Measurements from ENCODE around the gene PPY. TPM values are rescaled to one million over a fixed set of nuclear protein-coding genes. Genes with fewer than 3 reads are reported as not detected.
"Not testable (repeated sequence)": the region's sequence is repeated elsewhere in the genome, so short reads cannot be mapped to it uniquely, and the experiment has no call there.

The PPY gene
- total RNA-seq, 1 donor from 2014 or later = not detected

DNA sequence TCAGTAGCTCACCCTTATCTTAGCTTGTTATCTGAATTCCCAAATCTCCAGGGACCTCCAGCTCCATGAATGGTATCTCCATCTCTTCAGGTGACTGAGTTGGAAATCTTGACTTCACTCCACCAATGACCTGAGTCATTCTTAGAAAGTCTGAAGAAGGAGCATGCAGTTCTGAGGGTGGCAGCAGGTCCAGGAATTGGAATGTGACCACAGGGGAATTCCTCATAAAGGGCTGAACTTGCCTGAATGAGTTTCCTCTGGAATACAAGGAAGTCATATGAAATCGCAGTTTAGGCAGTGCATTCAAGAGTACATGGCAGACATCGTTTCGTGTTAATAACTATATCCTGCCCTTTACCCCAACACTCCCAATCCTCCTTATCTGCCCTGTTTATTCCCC, 24.0 kb upstream of the PPY start:
- no peak for DNase-seq (ENCODE audit: low spot score)

GRCh38 chr17:43962479-43962878, 20.2 kb upstream of the PPY start:
- DNase-seq (ENCODE audit: low spot score) = no peak

DNA sequence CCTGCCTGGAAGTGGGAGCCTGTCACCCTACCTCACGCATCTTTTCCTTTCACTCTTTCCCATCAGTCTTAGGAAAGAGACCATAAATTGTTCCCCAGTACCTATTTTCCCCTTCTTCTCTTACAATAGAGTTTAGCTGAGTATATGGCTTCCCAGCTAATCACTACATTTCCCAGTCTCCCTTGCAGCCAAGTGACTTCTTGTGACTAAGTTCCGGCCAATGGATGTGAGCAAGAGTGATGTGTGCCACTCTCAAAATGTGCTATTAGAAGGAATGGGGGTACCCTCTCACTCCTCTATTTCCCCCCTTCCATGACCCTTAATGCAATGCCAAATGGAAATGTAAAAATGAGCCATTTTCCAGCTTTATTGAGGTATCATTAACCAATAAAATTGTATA, 19.7 kb upstream of the PPY start:
- DNase-seq (ENCODE audit: low spot score) = no peak

GRCh38 chr17:43961292-43961691, 19.0 kb upstream of the PPY start:
- not testable (repeated sequence) for DNase-seq (ENCODE audit: low spot score)

DNA sequence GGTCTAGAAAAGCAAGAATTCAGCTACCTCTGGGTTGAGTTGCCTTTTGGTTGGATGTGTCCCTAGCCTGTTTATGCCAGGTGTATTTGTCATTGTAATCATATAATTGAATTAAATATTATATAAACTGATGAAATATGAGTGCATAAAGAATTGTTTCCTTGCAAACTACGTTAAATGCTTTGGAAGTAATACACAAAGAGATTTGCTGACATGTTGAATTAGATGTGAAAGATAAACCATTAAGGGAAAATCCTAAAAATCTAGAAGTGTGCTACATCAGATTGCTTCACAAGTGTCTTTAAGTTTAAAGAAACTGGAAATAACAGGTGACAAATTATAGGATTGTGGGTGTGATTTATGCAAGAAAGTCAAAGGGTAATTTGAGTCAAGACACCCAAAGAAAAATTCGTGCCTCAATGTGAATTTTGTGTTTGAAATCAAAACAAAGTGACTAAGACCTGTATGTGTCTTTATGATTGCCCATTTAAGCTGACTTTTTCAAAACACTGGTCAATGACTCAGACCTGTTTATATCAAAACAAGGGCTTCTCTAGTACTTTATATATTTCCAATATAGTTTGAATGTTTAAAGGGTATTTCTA, 16.6 kb upstream of the PPY start:
- no peak for DNase-seq (ENCODE audit: low spot score)

DNA sequence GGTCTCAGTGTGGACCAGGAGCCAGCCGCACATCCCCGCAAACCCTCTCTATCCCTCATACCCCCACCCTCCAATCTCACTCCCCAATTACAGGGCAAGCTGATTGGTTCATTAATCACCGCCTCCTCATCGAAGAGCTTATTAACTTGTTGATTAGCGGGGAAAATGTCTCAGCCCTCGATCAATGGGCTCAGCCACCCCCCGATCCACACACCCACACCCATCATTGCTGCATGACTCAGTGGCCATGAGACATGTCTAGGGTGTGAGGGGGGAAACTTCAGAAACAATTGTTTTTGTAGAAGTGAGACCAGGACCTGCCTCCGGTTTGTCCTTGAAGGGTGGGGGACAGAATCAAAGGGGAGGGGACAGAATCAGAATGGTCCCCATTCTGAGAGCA, 13.9 kb upstream of the PPY start:
- DNase-seq (ENCODE audit: low spot score) = no peak

- DNase-seq (ENCODE audit: low spot score) = no peak
These were observed 11.5 kb upstream of the PPY start, which contains the start of gene PYY for GRCh38 chr17:43953746-43954145. PYY (minus strand) TSS chr17:43953940; CDS start chr17:43953483, 457 bp downstream.

DNA sequence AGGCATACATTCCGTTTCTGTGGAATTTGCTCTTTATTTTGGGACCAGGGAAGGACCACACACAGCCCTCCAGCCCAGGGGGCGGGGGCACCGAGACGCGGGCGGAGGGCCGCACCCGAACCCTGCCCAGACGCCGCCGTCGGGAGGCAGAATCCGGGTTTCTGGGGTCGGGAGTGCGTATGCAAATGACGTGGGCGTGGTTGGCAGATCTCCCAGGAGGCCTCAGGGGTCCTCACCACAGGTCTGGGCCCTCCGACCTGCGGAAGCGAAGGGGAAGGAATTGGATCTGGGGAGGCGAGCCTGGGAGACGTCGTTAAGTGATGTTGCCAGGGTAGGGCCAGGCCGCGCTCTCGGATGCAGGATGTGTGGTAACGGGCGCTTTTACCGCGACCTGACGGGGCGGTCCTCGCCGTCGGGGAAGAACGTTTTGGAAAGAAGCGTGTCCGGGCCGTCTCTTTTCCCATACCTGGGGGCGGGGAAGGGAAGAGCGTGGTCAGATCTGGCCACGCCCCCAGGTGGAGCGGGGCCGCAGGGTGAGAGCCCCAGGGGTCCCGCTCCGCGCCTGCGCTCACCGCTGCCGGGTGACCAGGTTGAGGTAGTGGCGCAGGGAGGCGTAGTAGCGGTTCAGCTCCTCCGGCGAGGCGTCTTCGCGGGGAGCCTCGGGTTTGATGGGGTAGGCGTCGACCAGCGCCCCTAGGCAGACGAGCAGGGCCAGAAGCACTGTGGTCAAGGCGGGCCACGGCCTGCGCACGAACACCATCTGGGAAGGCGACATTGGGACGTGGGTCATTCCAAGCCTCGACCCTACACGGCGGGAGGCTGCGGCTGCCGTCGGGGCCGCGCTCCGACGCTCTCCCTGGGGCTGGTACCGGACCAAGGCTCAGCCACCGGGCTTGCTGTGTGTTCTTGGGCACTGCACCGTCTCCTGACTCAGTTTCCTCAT, 10.7 kb upstream of the PPY start:
- no peak for DNase-seq (ENCODE audit: low spot score)

GRCh38 chr17:43952351-43952723, 10.1 kb upstream of the PPY start:
- DNase-seq (ENCODE audit: low spot score) = no peak

DNA sequence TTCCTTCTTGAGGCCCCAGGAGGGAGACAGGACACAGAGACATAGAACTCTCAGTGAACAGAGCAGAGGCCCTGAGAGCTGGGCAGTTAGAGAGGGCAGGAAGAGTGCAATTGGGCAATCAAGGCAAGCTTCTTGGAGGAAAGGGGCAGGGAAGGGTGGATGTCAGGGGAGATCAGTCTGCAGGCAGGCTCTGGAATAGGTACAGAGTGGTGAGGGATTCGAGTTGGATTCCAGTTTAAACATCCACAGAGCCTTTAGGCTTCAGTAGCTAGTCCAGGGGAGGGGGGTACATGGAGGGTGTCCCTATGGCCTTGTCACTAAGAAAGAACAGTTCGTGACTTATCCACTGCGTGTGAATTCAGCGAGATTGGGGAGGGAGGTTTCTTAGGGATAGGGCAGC, 9.5 kb upstream of the PPY start:
- DNase-seq (ENCODE audit: low spot score) = no peak

GRCh38 chr17:43950554-43950953, 8.3 kb upstream of the PPY start:
- DNase-seq (ENCODE audit: low spot score) = no peak

- no peak for DNase-seq (ENCODE audit: low spot score)
These were observed 7.5 kb upstream of the PPY start for GRCh38 chr17:43949781-43950180.

DNA sequence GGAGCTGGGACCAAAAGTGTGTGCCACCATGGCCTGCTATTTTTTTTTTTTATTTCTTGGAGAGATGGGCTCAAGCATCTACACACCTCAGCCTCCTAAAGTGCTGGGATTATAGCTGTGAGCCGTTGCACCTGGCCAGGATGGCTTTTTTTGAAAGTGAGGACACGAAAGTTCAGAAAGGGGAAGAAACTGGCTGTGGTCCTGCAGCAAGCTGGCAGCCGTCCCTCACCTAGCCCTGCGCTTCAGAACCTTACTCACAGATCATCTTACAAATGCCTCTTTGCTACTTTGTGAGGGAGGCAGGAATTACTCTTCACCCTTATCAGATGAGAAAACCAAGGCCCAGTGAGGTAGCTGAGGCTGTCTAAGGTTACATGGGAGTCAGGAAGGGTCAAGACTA, 4.5 kb upstream of the PPY start:
- no peak for DNase-seq (ENCODE audit: low spot score)

- DNase-seq (ENCODE audit: low spot score) = no peak
These were observed 3.0 kb upstream of the PPY start for GRCh38 chr17:43945074-43945829.

GRCh38 chr17:43940630-43941029, 1.6 kb downstream of the PPY start:
- no peak for DNase-seq (ENCODE audit: low spot score)

DNA sequence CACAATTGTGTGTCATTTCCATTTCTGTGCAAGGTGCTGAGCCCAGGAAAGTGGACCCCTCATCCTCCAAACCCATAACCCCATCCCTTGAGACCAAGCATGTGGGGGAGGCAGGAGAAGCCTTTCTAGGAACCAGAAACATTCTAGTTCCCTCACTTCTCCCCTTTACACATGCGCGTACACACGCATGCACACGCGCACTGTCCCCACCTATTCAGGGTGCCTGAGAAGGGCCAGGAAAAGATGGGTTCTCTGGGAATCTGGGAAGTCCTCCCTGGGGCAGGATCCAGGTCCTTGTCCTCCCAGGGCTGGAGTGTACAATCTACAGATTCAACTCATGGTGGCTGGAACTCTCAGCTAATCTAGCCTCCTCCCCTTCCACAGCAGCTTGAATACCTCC, 2.4 kb downstream of the PPY start:
- no peak for DNase-seq (ENCODE audit: low spot score)

GRCh38 chr17:43939452-43939851, 2.8 kb downstream of the PPY start:
- not testable (repeated sequence) for DNase-seq (ENCODE audit: low spot score)

DNA sequence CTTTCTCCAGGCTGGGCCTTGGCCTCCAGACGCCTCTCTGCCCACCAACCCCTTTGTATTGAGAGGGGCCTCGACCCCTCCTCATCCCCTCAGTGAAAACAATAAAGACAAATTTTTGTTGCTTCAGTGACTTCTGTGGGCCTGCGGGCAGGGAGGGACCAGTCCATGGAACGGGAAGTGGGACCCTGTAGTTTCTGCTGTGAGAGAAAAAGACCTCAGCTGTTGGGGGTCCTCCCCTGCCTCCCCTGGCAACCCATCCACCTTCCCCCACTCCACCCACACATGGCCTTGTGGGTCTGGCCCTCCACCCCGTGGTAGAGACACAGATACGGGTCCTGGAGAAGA, 3.5 kb downstream of the PPY start:
- DNase-seq (ENCODE audit: low spot score) = no peak

DNA sequence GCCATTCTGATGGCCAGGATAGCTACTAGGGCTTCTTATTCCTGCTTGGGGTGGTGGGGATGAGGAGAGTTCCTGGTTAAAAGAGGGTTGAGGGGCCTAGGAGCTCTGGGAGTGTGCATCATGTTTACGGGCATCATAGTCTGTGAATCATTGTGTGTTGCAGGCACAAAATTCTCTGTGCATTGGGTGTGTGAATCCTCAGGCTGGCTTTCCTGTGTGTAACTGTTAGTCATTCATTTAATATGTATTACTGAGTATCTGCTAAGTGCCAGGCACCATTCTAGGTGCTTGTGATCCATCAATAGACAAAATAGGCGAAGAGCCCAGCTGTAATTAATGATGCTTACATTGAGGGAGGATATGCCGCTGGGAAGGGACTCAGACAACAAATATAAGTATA, 5.8 kb downstream of the PPY start:
- DNase-seq (ENCODE audit: low spot score) = no peak

DNA sequence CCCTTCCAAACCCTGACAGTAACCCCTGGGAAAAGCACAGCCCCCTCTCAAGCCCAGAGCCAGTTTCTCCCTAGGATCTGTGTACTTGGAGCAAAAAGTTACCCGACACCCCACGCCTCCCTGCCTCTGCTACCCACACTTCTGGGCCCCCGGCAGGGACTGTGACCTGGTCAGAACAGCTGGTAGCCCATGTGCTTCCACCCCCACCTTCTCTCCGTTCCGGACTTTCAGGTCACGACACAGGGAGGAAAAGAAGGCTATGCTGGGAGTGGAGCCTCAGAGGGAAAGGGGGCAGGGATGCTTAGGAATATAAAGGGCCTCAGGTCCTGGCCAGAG, 6.4 kb downstream of the PPY start:
- no peak for DNase-seq (ENCODE audit: low spot score)

- DNase-seq (ENCODE audit: low spot score) = no peak
These were observed 6.9 kb downstream of the PPY start for GRCh38 chr17:43935204-43935925.

DNA sequence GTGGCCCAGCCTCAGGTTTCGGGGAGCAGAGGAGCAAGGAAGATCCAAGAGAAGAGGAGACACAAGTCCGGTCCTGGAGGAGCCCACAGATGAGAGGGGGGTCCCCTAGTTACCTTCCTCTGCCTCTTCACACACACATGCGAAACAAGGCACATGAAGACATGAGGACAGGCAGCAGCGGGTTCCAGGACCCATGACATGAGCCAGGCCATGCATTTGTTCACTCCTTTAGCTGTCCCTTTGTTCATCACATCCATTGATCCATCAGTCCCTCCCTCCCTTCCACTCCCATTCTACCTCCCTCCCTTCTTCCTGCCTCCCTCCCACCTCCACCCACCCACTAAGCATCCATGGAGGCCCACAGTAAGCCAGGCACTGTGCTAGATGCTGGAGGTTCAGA, 9.4 kb downstream of the PPY start:
- no peak for DNase-seq (ENCODE audit: low spot score)

Measured in ureter (tissue), 1 donor.